Measurements from ENCODE around the gene DFFB.
"Not testable (repeated sequence)": the region's sequence is repeated elsewhere in the genome, so short reads cannot be mapped to it uniquely, and the experiment has no call there.

The DFFB gene

GRCh38 chr1:3856923-3857790 lies at the start of gene DFFB, which contains the start of gene CEP104:
Gene DFFB (plus strand): TSS chr1:3857476. CDS start chr1:3857604, 128 bp downstream.
Gene CEP104 (minus strand): TSS chr1:3857211. CDS start chr1:3852407, 4,804 bp downstream.
- peak; percentile 60 for DNase-seq (ENCODE audit: low read depth, low spot score)

- DNase-seq (ENCODE audit: low read depth, low spot score), result no peak
Measured at GRCh38 chr1:3807769-3808168, 49.5 kb upstream of the DFFB start.

GRCh38 chr1:3809680-3810079 lies 47.6 kb upstream of the DFFB start:
- DNase-seq (ENCODE audit: low read depth, low spot score), result no peak

GRCh38 chr1:3810149-3810761 lies 47.0 kb upstream of the DFFB start:
- DNase-seq (ENCODE audit: low read depth, low spot score), result not testable (repeated sequence)

GRCh38 chr1:3811595-3811911 lies 45.7 kb upstream of the DFFB start:
- DNase-seq (ENCODE audit: low read depth, low spot score), result no peak

- no peak for DNase-seq (ENCODE audit: low read depth, low spot score)
Measured at GRCh38 chr1:3814065-3814464, 43.2 kb upstream of the DFFB start.

GRCh38 chr1:3814771-3815561 lies 42.3 kb upstream of the DFFB start:
- no peak for DNase-seq (ENCODE audit: low read depth, low spot score)

GRCh38 chr1:3816331-3817137 lies 40.7 kb upstream of the DFFB start:
- no peak for DNase-seq (ENCODE audit: low read depth, low spot score)

GRCh38 chr1:3817138-3817740 lies 40.0 kb upstream of the DFFB start:
- no peak for DNase-seq (ENCODE audit: low read depth, low spot score)

GRCh38 chr1:3817821-3818597 lies 39.3 kb upstream of the DFFB start:
- DNase-seq (ENCODE audit: low read depth, low spot score), result no peak

- DNase-seq (ENCODE audit: low read depth, low spot score), result no peak
Measured at GRCh38 chr1:3819771-3820200, 37.5 kb upstream of the DFFB start.

GRCh38 chr1:3820316-3820715 lies 37.0 kb upstream of the DFFB start:
- DNase-seq (ENCODE audit: low read depth, low spot score), result no peak

- no peak for DNase-seq (ENCODE audit: low read depth, low spot score)
Measured at GRCh38 chr1:3821004-3821403, 36.3 kb upstream of the DFFB start.

GRCh38 chr1:3821447-3821846 lies 35.8 kb upstream of the DFFB start:
- DNase-seq (ENCODE audit: low read depth, low spot score), result no peak

- no peak for DNase-seq (ENCODE audit: low read depth, low spot score)
Measured at GRCh38 chr1:3821908-3822307, 35.4 kb upstream of the DFFB start.

- no peak for DNase-seq (ENCODE audit: low read depth, low spot score)
Measured at GRCh38 chr1:3822421-3822820, 34.9 kb upstream of the DFFB start.

- DNase-seq (ENCODE audit: low read depth, low spot score), result no peak
Measured at GRCh38 chr1:3824650-3825049, 32.6 kb upstream of the DFFB start.

GRCh38 chr1:3825356-3825755 lies 31.9 kb upstream of the DFFB start:
- no peak for DNase-seq (ENCODE audit: low read depth, low spot score)

- no peak for DNase-seq (ENCODE audit: low read depth, low spot score)
Measured at GRCh38 chr1:3827813-3828307, 29.4 kb upstream of the DFFB start.

GRCh38 chr1:3828391-3828790 lies 28.9 kb upstream of the DFFB start:
- DNase-seq (ENCODE audit: low read depth, low spot score), result no peak

Measured in smooth muscle cell of the brain vasculature (primary cell).